DND-41 (cell line): ENCODE measurements around the gene SHBG.

Source experiments
- CTCF ChIP-seq: IDR thresholded peaks from 2 replicates; pipeline ENCODE4 v1.5.1; 2012; ENCODE audit warnings: borderline replicate concordance, low read length, moderate library complexity, mild to moderate bottlenecking; ENCODE audit not compliant: poor library complexity, severe bottlenecking; ENCODE audit errors: extremely low read depth
- EZH2 ChIP-seq: IDR thresholded peaks from 3 replicates; pipeline ENCODE4 v1.6.1; 2012; ENCODE audit warnings: borderline replicate concordance, low read depth, mild to moderate bottlenecking, moderate library complexity, low read length, inconsistent platforms; ENCODE audit not compliant: severe bottlenecking

GRCh38 chr17:7583253-7584109 is 46.5 kb upstream of the SHBG start, which contains the start of gene MPDU1:
- TF ChIP-seq CTCF (no peak), EZH2 (no peak)
